Measurements from ENCODE around the gene RNASE7.
"Not testable (repeated sequence)": the region's sequence is repeated elsewhere in the genome, so short reads cannot be mapped to it uniquely, and the experiment has no call there.

The RNASE7 gene, protein sequence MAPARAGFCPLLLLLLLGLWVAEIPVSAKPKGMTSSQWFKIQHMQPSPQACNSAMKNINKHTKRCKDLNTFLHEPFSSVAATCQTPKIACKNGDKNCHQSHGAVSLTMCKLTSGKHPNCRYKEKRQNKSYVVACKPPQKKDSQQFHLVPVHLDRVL

GRCh38 chr14:21041676-21042433, at the start of gene RNASE7:
RNASE7 (plus strand) TSS chr14:21042362; CDS start chr14:21042993, 631 bp downstream.
- peak; percentile 62 for DNase-seq

DNA sequence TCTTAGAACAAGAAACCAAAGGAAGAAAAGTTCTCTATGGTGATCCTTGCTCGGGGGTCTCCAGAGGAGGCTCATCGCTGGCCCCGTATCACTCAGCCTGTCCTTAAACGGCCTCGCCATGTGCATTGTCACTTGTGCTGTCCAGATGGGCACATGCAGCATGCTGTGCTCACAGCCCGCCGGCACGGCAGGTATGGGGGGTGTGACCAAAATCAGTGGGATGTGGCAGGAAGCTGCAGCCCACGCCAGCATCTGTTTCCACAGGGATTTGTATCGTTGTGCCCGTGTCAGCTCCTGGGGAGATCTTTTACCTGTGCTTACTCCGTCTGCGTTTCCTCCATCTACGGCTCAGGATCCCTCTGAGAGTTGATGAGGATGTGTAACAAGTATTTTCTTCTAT, 45.6 kb upstream of the RNASE7 start:
- DNase-seq = no peak

DNA sequence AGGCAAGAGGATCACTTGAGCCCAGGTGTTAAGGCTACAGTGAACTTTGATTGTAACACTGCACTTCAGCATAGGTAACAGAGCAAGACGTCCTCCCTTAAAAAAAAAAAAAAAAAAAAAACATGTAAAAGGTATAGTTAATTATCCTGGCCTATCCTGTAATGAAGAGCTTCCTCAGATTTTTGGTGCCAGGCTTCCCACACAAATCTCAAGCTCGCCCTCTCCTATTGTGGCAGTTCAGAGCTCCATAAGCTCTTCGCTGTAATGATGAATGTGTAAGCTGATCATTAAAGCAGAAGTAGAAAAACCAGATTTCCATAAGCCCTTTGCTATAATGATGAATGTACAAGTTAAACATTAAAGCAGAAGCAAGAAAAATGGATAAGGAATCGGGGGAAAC, 45.0 kb upstream of the RNASE7 start:
- DNase-seq = no peak

DNA sequence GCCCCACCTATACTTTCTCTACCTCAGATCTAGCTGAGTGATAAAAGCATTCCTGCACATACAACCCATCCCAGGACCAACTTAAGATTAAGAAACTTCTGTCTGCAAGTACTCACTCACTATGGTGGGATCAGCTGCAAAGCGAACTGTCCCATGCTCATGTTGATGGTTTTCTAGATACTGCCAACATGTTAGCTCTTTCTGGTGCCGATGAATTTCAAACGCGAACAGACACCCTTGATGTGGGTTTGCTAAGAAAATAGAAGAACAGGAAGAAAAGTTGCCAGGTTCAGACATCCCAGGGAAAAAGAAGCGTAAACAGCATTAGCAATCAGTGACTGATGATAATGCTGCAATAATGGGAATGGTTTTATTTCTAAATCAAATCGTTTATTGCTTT, 44.6 kb upstream of the RNASE7 start:
- DNase-seq = no peak

DNA sequence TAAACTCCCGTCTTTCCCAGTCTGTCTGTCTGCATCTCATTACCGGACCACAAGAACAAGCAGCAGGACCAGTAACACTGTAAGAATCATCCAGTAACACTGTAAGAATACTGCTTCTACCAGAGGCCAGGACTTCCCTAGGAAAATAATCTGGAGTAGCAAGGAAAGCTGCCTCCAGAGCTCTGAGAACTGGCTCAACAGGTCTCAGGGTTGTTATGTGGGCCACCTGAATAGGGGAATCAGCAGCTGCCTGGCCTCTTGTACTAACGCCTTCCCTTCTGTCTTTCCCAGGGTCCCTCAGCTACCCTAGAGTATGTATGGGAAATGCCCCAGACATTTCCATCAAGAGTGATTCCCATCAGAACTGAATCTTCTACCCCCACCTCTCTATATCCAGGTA, 44.0 kb upstream of the RNASE7 start:
- no peak for DNase-seq

- DNase-seq = peak; percentile 70
Measured at GRCh38 chr14:20998674-20999366, 43.3 kb upstream of the RNASE7 start, which contains the start of gene SLC39A2. SLC39A2 (plus strand) TSS chr14:20999293; CDS start chr14:20999447, 154 bp downstream.

GRCh38 chr14:20999591-20999990, 42.6 kb upstream of the RNASE7 start:
- DNase-seq = no peak

DNA sequence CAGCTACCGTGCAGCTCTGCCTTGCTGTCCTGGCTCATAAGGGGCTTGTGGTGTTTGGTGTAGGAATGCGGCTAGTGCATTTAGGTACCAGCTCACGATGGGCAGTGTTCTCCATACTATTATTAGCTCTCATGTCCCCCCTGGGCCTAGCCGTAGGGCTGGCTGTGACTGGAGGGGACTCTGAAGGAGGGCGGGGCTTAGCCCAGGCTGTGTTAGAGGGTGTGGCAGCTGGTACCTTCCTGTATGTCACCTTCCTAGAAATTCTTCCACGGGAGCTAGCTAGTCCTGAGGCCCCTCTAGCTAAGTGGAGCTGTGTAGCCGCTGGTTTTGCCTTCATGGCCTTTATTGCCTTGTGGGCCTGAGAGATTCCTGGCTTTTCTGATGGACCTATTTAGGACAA, 40.9 kb upstream of the RNASE7 start:
- DNase-seq = no peak

DNA sequence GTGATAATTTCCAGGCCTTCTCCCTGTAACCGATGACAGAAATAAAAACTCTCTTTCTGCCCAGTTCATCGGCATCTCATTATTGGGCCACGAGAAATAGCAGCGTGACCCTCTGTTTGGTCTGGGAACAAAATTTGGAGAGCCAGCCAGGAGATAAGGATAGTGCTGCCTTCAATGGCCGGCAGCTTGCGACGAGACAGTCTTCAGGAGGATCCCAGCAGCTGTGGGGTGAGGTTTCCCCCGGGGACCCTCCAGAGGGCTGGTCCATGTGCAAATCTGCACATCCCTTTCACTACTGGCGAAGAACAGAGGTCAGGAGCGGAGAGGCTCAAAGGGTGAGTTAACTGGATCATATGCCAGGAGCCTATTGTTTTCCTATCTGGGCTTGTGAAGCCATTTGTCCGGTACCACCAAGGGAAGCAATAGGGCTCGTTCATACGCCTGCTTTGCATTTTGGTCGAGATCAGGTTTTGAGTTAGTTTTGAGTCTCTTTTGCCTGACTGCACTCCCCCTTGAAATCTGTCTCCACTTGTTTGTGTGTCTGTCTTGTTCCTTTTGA, 38.3 kb upstream of the RNASE7 start:
- no peak for DNase-seq

DNA sequence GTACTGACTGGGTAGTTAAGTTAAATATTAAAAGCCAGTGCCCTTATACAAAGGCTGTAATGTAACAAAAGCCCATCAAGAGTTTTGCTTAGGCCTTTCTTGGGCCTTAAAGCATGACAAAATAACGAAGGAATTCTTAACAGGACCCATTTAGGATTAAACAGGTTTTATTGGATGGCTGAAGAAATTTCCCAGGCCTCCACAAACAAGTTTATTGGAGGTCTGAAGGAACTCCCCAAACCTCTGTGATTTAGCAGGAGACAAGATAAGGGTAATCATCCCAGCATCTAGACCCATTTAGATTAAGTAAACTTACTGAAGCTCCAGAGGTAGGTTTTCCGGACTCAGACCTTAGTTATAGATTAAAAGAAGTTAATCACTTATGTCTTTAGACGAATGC, 32.4 kb upstream of the RNASE7 start:
- not testable (repeated sequence) for DNase-seq

- no peak for DNase-seq
Measured at GRCh38 chr14:21011136-21011535, 31.0 kb upstream of the RNASE7 start.

- peak; percentile 81 for DNase-seq
Measured at GRCh38 chr14:21014761-21015190, 27.4 kb upstream of the RNASE7 start.

- no peak for DNase-seq
Measured at GRCh38 chr14:21015312-21015711, 26.9 kb upstream of the RNASE7 start.

DNA sequence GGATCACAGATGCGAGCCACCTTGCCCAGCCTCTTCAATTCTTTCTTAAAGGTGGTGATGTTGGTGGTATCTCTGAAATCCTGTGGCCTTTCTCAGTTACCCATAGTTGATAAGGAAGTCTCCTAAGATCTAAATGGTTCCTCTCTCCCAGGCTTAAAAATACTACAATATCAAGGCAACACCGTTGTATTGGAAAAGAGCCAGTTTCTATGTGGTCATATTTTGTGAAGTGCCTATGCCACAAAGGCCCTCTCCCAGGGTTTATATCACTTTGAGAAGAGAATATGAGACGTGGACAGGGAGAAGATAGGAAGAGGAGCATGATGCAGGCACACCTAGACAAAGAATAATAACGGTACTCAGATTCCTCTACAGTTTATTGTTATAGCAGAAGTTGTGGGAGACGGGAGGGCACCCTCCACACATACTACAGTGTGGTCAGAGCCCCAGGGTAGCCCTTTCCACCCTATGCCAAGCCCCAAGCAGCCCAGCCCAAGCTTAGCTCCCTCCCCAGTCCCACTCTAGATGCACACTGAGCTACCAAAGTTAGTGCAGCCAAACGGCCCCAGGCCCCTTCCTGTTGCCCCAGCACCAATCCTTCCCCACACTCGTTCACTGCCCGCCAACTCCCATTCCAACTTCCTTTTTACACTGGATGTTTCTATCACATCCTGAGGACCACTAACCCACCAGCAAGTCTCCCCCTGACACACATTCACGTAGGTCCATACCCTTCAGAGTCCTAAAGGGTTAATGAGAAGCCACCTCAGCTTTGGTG, 25.6 kb upstream of the RNASE7 start:
- DNase-seq = no peak

- no peak for DNase-seq
Measured at GRCh38 chr14:21017528-21018245, 24.5 kb upstream of the RNASE7 start.

DNA sequence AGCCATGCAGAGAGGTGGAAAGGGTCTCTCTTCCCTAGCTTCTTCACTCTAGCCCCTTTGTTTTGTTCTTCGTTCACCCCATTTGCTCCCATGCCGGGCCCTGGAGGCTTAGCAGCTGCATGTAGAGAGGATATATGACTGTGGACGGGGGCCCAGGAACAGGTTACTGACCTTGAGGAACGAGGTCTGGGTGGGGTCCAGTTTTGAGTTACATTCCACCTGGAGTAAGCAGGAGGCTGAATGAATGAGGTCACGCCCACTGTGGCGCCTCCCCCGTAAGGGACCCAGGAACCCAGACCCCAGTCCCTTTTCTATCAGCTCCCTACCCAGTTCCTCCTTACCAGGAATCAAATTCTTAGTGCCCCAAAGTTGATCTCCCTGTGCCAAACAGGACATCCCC, 23.9 kb upstream of the RNASE7 start:
- DNase-seq = no peak

DNA sequence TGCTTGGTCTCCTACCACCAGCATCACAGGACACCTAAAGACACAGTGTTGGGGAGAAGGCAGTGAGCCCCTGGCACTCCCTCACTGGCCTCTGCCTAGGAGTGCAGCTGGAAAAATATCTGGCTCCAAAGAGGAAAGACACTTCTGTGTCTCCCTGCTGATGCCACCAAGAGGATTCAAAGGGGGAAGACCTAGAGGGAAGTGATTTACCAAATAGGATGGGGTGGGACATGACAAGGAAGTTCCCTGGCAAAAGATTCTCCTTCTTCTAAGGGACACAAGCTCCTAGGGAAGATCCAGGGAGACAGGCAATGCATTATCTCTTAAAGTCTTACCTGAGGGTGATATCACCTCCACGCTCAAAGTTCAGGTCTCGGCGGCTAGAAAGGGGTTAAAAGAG, 23.4 kb upstream of the RNASE7 start:
- DNase-seq = no peak

DNA sequence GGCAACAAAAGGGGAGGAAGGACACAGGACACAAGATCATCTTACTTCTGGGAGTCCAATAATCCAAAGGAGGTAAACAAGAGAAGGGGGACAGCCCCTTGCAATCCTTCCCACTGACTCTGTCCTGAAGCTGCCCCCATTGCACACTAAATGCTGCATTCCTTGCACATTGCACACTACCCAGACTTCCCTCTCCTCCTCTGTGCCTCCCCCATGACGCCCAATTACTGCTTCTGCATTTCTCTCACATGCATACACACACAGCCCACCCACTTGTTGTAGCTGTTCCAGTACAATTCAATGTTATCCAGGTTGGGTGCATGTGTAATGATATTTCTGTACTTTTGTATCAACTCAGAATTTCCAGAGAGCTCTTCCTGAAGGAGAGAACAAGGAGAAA, 22.8 kb upstream of the RNASE7 start:
- DNase-seq = no peak

GRCh38 chr14:21020977-21021545, 21.1 kb upstream of the RNASE7 start:
- DNase-seq = no peak

DNA sequence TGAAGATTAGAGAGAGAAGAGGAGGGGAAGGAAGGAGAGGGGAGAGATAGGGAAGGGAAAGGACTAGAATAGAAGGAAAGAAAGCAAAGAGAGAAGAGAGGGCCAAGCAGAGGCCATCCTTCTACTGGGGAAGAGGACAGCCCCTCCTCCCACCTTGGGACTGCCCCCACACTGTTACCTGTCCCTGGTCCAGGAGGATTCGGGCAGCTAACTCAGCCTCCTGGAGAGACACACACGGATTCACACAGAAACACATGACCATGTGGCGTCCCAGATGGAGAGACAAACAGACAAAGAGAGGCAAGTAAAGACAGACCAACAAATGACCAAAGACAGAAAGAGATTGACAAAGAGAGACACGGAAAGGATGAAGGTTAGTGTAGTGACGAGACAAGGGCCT, 19.5 kb upstream of the RNASE7 start:
- DNase-seq = no peak

- no peak for DNase-seq
Measured at GRCh38 chr14:21023174-21023573, 19.0 kb upstream of the RNASE7 start.

Measured in EL (cell line).